Measurements from ENCODE around the gene ONECUT3. TPM values are rescaled to one million over a fixed set of nuclear protein-coding genes. Genes with fewer than 3 reads are reported as not detected.

Gene ONECUT3

GRCh38 chr19:1829958-1830357 is 76.7 kb downstream of the ONECUT3 start:
- 98% methylated on average over 11 of the region's 11 CpGs for WGBS

GRCh38 chr19:1830568-1830967 is 77.3 kb downstream of the ONECUT3 start:
- Histone ChIP-seq H3K27ac (ENCODE audit: low read length, poor library complexity, severe bottlenecking) (no peak overlapping the region), H2BK120ac (ENCODE audit: low read depth, low read length) (no peak overlapping the region), H3K79me1 (replicated peaks; ENCODE audit: low read length, poor library complexity, severe bottlenecking) (peaks cover 30% of the 10 kb centered on the region), H2AK5ac (ENCODE audit: low read length, severe bottlenecking) (no peak overlapping the region), H3K9ac (ENCODE audit: low read length) (no peak overlapping the region), H4K8ac (ENCODE audit: low read length) (no peak overlapping the region), H2BK5ac (ENCODE audit: low read depth, low read length, poor library complexity, severe bottlenecking) (no peak overlapping the region), H3K36me3 (ENCODE audit: control insufficient read depth in 1 of 2, insufficient read depth in 2 of 2, low read depth in 1 of 2, low read length in 2 of 2) (peaks cover 23 to 67% of the 10 kb centered on the region in 2 experiments), H4K91ac (ENCODE audit: low read length) (no peak overlapping the region), H3K14ac (ENCODE audit: low read length in 2 of 2) (no peak overlapping the region), H2AFZ (ENCODE audit: low read depth, low read length) (no peak overlapping the region), H3K18ac (ENCODE audit: low read depth in 1 of 2, low read length in 2 of 2) (no peak overlapping the region), H3K4me3 (ENCODE audit: insufficient read depth in 1 of 2, low read depth in 1 of 2, low read length in 2 of 2) (no peak overlapping the region), H3K4me2 (ENCODE audit: low read length, poor library complexity, severe bottlenecking) (no peak overlapping the region), H3K23ac (ENCODE audit: low read length in 2 of 2) (no peak overlapping the region), H2BK12ac (ENCODE audit: low read length in 2 of 2) (no peak overlapping the region), H3K4me1 (ENCODE audit: control insufficient read depth, insufficient read depth, low read depth, low read length) (peaks cover 29% of the 10 kb centered on the region), H2BK15ac (ENCODE audit: low read depth, poor library complexity, severe bottlenecking) (no peak overlapping the region), H3K27me3 (ENCODE audit: control insufficient read depth in 1 of 2, insufficient read depth in 1 of 2, low read length in 2 of 2) (no peaks in the 10 kb centered on the region), H3K9me3 (ENCODE audit: control insufficient read depth, low read length) (no peaks in the 10 kb centered on the region), H3K4ac (ENCODE audit: low read depth in 1 of 2, low read length in 2 of 2) (no peak overlapping the region)
- 98% methylated on average over 15 of the region's 15 CpGs for WGBS
- DNase-seq: no peak

More at GRCh38 chr19:1829958-1830357, 76.7 kb downstream of the ONECUT3 start:
- no peak overlapping the region for H3K14ac ChIP-seq (ENCODE audit: low read length in 2 of 2)
- H3K27ac ChIP-seq (ENCODE audit: low read length, poor library complexity, severe bottlenecking): no peak overlapping the region
- no peaks in the 10 kb centered on the region for H3K27me3 ChIP-seq (ENCODE audit: control insufficient read depth in 1 of 2, insufficient read depth in 1 of 2, low read length in 2 of 2)
- no peak overlapping the region for H3K23ac ChIP-seq (ENCODE audit: low read length in 2 of 2)
- H3K4me1 ChIP-seq (ENCODE audit: control insufficient read depth, insufficient read depth, low read depth, low read length): peaks cover 28% of the 10 kb centered on the region
- peaks cover 29% of the 10 kb centered on the region for H3K79me1 ChIP-seq (replicated peaks; ENCODE audit: low read length, poor library complexity, severe bottlenecking)
- H2BK120ac ChIP-seq (ENCODE audit: low read depth, low read length): no peak overlapping the region
- H4K91ac ChIP-seq (ENCODE audit: low read length): no peak overlapping the region
- no peak overlapping the region for H3K9ac ChIP-seq (ENCODE audit: low read length)
- H2AK5ac ChIP-seq (ENCODE audit: low read length, severe bottlenecking): no peak overlapping the region
- H2BK15ac ChIP-seq (ENCODE audit: low read depth, poor library complexity, severe bottlenecking): no peak overlapping the region
- no peak overlapping the region for H3K4ac ChIP-seq (ENCODE audit: low read depth in 1 of 2, low read length in 2 of 2)
- H3K9me3 ChIP-seq (ENCODE audit: control insufficient read depth, low read length): no peaks in the 10 kb centered on the region
- H3K36me3 ChIP-seq (ENCODE audit: control insufficient read depth in 1 of 2, insufficient read depth in 2 of 2, low read depth in 1 of 2, low read length in 2 of 2): peaks cover 23 to 66% of the 10 kb centered on the region in 2 experiments
- no peak overlapping the region for H2BK12ac ChIP-seq (ENCODE audit: low read length in 2 of 2)
- H2AFZ ChIP-seq (ENCODE audit: low read depth, low read length): no peak overlapping the region
- no peak overlapping the region for H3K4me2 ChIP-seq (ENCODE audit: low read length, poor library complexity, severe bottlenecking)
- H4K8ac ChIP-seq (ENCODE audit: low read length): no peak overlapping the region
- no peak overlapping the region for H3K18ac ChIP-seq (ENCODE audit: low read depth in 1 of 2, low read length in 2 of 2)
- no peak overlapping the region for H3K4me3 ChIP-seq (ENCODE audit: insufficient read depth in 1 of 2, low read depth in 1 of 2, low read length in 2 of 2)
- H2BK5ac ChIP-seq (ENCODE audit: low read depth, low read length, poor library complexity, severe bottlenecking): no peak overlapping the region
- no peak for DNase-seq

Small RNA genes within 50 kb of the gene (small RNA-seq; reads per million reads assigned to genes)
- not detected for gene RF00017 (ENCODE audit: low read depth)
